ENCODE results near the gene SEC24B.

The SEC24B gene

GRCh38 chr4:109588176-109588575, 154.6 kb downstream of the SEC24B start:
- peak; percentile 81 for DNase-seq

GRCh38 chr4:109589119-109589518, 155.5 kb downstream of the SEC24B start:
- DNase-seq, result no peak

GRCh38 chr4:109589605-109590004, 156.0 kb downstream of the SEC24B start:
- no peak for DNase-seq
